WERI-Rb-1 (cell line): ENCODE measurements around the gene SYNPO2.

Experiments used
- DNase-seq: peaks from one replicate; pipeline ENCODE4 v3.0.0-alpha.2; 2020
- H3K27ac ChIP-seq: fragments of 250-450 bp; sonication (Bioruptor Pico); 2 replicates; pipeline ENCODE4 v1.5.1; 2020; ENCODE audit warnings: mild to moderate bottlenecking, moderate library complexity
- H3K27me3 ChIP-seq: fragments of 250-450 bp; sonication (Bioruptor Pico); 2 replicates; pipeline ENCODE4 v1.5.1; 2021; ENCODE audit warnings: mild to moderate bottlenecking, low read depth, moderate library complexity; ENCODE audit not compliant: insufficient read depth, severe bottlenecking
- H3K36me3 ChIP-seq: fragments of 250-450 bp; sonication (Bioruptor Pico); 2 replicates; pipeline ENCODE4 v1.5.1; 2020; ENCODE audit warnings: mild to moderate bottlenecking, moderate library complexity
- H3K4me3 ChIP-seq: 2 replicates; pipeline ENCODE4 v1.5.1; 2011; ENCODE audit warnings: low read depth, mild to moderate bottlenecking, control low read depth, low read length
- H3K9me3 ChIP-seq: fragments of 250-450 bp; sonication (Bioruptor Pico); 2 replicates; pipeline ENCODE4 v1.5.1; 2021; ENCODE audit warnings: mild to moderate bottlenecking, moderate library complexity; ENCODE audit not compliant: severe bottlenecking
- CTCF ChIP-seq: IDR thresholded peaks from 2 replicates; pipeline ENCODE4 v1.5.1; 2011; ENCODE audit warnings: low read depth, mild to moderate bottlenecking, control low read depth, inconsistent platforms, low read length

Gene SYNPO2

GRCh38 chr4:118957722-118958445 is 69.2 kb downstream of the SYNPO2 start:
- Histone ChIP-seq H3K9me3 (no peaks in the 10 kb centered on the region), H3K27me3 (no peaks in the 10 kb centered on the region), H3K27ac (no peak overlapping the region), H3K4me3 (no peak overlapping the region), H3K36me3 (no peaks in the 10 kb centered on the region)
- no peak for TF ChIP-seq CTCF
- no peak for DNase-seq

- no peak for TF ChIP-seq CTCF
- no peak for DNase-seq
Measured at GRCh38 chr4:118962540-118962939, 73.9 kb downstream of the SYNPO2 start.

GRCh38 chr4:118964891-118965411 is 76.3 kb downstream of the SYNPO2 start:
- Histone ChIP-seq H3K4me3 (no peak overlapping the region), H3K9me3 (no peaks in the 10 kb centered on the region), H3K27ac (no peak overlapping the region), H3K27me3 (no peaks in the 10 kb centered on the region), H3K36me3 (no peaks in the 10 kb centered on the region)
- no peak for DNase-seq
- TF ChIP-seq CTCF = no peak

More at GRCh38 chr4:118962540-118962939, 73.9 kb downstream of the SYNPO2 start:
- Histone ChIP-seq H3K27ac (no peak overlapping the region), H3K36me3 (no peaks in the 10 kb centered on the region), H3K27me3 (no peaks in the 10 kb centered on the region), H3K9me3 (no peaks in the 10 kb centered on the region), H3K4me3 (no peak overlapping the region)

- H3K36me3 ChIP-seq = no peaks in the 10 kb centered on the region
- no peak overlapping the region for H3K4me3 ChIP-seq
- TF ChIP-seq CTCF = no peak
- no peak overlapping the region for H3K27ac ChIP-seq
- no peaks in the 10 kb centered on the region for H3K9me3 ChIP-seq
- no peaks in the 10 kb centered on the region for H3K27me3 ChIP-seq
- DNase-seq = no peak
Measured at GRCh38 chr4:118967393-118967792, 78.7 kb downstream of the SYNPO2 start.

- DNase-seq = no peak
- Histone ChIP-seq H3K27ac (no peak overlapping the region), H3K27me3 (no peaks in the 10 kb centered on the region), H3K9me3 (no peaks in the 10 kb centered on the region), H3K36me3 (no peaks in the 10 kb centered on the region), H3K4me3 (no peak overlapping the region)
- TF ChIP-seq CTCF = no peak
Measured at GRCh38 chr4:118968005-118968404, 79.4 kb downstream of the SYNPO2 start.

- H3K27me3 ChIP-seq = no peaks in the 10 kb centered on the region
- no peak overlapping the region for H3K4me3 ChIP-seq
- DNase-seq = no peak
- TF ChIP-seq CTCF = no peak
- no peaks in the 10 kb centered on the region for H3K36me3 ChIP-seq
- H3K27ac ChIP-seq = no peak overlapping the region
- no peaks in the 10 kb centered on the region for H3K9me3 ChIP-seq
Measured at GRCh38 chr4:118968813-118969212, 80.2 kb downstream of the SYNPO2 start.
